GF-D8 (cell line): Measurements from ENCODE around the gene GALNT8.
"Not testable (repeated sequence)": the region's sequence is repeated elsewhere in the genome, so short reads cannot be mapped to it uniquely, and the experiment has no call there.

Experiments used
- DNase-seq: peaks from one replicate; lab custom pipeline; 2025; lab: John Stamatoyannopoulos, UW

The GALNT8 gene

DNA sequence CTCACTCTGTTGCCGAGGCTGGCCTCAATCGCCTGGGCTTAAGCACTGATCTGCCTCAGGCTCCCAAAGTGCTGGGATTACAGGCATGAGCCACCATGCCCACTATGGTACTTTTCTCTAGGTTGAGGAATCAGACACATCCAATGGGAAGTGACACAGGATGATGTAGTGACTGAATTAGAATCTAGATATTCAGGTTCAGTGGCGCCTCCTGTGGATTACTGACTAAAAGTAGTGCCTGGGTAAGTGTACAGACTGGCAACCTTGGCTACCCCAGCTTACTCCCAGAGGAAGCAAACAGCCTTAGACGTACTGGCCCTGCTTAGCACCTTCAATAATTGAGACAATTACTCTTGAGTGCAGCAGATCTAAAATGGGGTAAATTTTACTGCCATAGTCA lies 22.8 kb downstream of the GALNT8 start:
- no peak for DNase-seq

- DNase-seq = no peak
These were observed 24.5 kb downstream of the GALNT8 start for GRCh38 chr12:4744709-4745108.

DNA sequence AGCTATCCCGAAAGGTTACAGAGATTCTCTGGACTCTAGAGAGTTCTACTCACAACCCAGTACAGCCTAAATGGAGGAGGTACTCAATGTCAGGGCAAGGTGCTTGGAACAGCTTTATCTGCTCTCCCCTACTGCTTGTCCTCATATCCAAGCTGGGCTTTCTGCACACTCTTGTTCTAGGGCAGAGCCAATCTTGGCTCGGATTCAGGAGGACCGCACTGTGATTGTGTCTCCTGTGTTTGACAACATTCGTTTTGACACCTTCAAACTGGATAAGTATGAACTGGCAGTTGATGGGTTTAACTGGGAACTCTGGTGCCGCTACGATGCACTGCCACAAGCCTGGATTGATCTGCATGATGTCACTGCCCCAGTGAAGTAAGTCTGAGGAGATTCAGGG lies 25.0 kb downstream of the GALNT8 start:
- DNase-seq = no peak

GRCh38 chr12:4751654-4752053 lies 31.5 kb downstream of the GALNT8 start:
- not testable (repeated sequence) for DNase-seq

DNA sequence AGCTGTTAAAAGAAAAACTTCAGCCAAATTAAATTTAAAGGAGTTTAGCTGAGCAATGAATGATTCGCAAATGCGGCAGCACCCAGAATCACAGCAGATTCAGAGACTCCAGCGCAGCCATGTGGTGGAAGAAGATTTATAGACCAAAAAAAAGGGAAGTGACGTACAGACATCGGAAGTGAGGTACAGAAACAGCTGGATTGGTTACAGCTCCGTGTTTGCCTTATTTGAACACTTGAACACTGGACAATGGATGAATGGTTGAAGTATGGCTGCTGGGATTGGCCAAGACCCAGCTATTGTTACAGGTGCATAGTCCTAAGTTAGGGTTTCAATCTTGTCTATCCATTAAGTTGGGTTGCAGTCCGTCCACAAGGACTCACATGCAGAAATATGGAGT lies 42.6 kb downstream of the GALNT8 start:
- DNase-seq = no peak

DNA sequence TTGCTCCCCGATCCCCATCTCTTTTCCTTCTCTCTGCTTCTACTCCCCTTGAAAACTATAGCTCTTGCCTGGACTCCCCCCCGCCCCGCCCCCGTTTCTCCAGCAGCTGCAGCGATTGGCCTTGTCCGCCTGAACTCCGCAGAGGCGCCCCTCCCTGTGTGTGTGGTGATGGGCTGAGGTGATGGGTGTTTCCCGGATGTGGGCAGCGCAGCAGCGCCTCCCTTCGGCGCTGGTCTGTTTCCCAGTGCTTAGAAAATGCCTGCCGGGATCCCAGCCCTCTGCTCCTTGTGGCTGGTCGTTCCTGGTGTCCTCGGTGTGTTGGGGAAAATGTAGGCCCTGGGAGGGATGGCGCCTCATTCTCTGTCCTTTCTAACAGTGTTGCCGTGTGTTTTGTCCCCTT lies 43.3 kb downstream of the GALNT8 start:
- DNase-seq = no peak

GRCh38 chr12:4766445-4766844 lies 46.2 kb downstream of the GALNT8 start:
- DNase-seq = no peak

GRCh38 chr12:4767186-4767585 lies 47.0 kb downstream of the GALNT8 start:
- DNase-seq = no peak

DNA sequence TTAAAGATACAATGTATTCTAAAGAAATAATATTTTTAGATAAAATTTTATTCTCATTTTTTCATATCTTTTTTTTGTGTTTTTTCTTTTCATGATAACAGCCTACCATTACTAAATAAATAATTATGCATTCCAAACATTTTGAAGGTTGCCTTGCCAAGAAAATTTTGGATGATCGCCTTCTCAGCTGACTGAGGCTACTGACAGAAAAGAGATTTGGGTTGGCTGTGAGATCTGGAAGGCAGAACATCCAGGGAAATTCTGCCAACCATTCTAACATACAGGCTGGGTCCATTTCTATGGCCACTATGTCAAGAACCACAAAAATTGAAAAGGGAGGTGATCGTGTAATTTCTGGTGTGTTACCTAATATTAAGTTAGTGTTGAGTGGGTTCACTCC lies 48.1 kb downstream of the GALNT8 start:
- DNase-seq = no peak

DNA sequence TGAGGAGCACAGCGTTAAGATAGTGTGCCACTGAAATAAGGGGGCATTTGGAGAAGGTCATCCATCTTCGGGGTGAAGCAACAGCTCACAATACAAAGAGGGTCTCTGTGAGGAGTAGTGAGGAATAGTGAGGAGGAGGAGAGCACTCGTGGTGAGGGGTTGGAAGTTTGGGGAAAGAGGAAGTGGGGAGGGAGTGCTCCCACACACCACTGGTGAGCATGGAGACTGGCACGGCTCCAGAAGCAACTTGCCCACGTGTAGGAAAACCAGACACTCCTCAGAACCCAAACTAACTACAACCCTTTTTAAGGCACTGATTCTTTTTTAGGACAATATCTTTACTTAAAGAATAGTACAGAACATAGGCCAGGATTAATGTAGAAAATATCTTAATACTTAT lies 48.9 kb downstream of the GALNT8 start:
- no peak for DNase-seq

DNA sequence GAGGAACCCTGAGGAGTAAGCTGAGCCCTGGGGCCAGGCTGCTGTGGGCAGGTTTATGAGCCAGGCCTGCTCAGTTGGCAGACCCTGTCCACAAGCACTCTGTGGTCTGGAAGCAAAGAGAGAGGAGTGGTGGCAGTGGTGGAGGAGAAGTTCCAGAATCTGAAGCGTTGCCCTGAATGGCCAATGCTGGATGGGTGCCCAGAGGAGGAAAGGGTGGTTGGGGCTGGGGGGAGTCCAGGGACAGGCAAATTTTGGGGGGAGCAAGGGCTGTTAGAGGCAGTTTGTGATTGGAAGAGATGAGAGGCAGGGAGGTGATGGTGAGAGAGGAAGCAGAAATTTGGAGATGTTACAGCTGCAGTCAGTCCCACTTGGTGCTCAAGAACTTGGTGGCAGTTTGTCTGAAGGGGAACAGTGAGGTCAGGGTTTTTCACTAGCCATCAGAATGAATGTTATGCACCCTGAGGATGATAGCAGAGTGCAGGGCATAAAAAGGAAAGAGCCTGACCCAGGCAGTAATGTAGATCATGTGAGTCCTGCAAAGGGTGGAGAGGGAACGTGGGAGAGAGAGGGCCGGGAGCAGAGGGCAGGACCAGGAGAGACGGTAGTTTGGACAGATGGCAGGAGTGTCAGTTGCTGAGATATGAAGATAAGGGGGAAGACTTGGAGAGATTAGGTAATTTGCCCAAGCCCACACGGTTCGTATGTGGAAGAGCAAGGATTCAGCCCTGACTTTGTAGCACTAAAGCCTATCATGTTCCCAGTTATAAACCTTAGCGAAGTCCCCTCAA lies 51.2 kb downstream of the GALNT8 start:
- DNase-seq = no peak

DNA sequence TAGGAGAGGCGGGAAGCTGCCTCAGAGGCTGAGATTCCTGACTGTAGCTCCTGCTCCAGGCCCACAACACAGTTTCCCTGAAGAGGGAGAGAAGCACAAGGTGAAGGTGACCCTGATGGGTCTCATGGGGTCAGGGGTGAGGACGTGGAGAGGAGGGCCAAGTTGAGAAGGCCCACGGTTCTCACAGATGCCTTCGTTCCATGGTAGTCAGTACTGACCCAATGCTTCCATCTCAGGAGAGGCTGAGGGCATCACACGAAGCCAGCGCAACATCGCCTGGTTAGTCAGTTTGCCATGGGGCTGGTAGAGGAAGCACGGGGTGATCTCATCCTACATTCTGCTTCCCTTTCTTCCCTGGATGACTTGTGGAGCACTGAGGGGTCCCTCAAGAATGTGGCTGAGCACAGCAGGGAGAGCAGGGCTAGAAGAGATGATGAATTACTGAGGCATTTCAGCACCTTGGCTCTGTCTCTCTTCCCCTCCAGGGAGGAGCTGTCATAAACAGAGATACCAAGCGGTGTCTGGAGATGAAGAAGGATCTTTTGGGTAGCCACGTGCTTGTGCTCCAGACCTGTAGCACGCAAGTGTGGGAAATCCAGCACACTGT lies 51.9 kb downstream of the GALNT8 start:
- no peak for DNase-seq

GRCh38 chr12:4775936-4776335 lies 55.7 kb downstream of the GALNT8 start:
- no peak for DNase-seq

DNA sequence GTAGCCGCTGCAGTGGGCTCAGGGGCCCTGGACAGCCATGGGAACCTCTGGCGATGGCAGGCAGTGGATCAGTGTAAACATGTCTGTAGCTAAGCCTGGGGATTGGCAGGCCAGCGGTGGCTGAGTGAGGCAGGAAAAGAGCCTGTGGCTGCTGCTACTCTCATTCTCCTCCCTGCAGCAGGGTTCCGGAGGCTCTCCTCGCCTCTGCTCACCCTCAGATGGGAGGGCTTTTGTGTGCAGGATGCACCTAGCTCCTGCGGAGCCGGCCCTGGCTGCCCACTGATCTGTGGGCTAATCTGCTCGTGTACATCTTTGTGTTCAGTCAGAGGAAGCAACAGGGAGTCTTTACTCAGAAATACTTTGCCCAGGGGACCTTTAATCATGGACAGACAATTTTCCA lies 59.5 kb downstream of the GALNT8 start:
- DNase-seq = no peak

- no peak for DNase-seq
These were observed 60.7 kb downstream of the GALNT8 start for GRCh38 chr12:4780641-4781611.

DNA sequence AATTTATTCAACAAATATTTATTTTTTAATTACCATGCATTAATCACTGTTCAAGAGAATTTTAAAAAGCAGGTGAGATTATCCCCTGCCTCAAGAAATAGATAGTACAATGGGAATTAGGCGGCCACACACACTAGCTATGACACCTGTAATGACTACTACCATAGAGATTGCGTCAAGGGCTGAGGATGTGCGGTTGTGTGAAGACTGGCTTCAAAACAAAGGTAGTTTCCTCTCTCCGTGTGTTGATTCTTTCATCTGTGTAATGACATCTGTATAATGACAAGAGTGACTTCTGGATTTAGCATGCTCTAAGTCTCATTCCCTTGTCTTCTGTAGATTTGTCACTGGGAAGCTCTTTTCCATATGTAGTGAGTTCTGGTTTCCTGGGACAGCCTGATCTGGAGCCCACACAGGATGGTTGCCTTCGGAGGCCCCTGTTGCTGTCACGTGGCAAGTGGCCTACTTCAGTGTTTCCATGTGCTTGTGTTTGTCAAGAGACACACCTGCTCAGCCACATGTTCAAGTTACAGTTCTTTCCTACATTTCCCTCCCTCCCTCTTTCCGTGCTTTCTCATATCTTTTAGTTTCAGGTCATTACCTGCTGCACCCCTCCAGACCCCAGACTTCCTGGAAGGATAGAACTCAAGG lies 64.3 kb downstream of the GALNT8 start:
- no peak for DNase-seq

- no peak for DNase-seq
These were observed 66.6 kb downstream of the GALNT8 start for GRCh38 chr12:4786795-4787194.

DNA sequence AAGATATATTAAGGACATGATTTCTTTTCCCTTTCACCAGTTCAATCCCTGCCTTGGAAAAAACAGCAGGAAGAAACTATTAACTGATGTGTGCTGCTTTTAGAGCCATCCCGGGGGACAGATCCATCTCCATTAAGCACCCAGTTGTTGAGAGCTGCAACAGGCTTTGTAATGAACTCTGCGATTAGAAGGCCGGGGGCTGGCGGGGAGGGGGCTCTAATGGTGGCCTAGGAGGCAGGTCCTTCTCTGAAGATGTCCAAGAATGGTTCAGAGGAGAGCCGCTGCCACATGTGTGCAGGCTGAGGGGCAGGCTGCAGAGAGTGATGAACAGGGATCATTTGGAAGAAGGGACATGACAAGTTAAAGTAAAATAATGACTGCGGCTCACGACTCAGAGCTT lies 67.8 kb downstream of the GALNT8 start:
- DNase-seq = no peak

DNA sequence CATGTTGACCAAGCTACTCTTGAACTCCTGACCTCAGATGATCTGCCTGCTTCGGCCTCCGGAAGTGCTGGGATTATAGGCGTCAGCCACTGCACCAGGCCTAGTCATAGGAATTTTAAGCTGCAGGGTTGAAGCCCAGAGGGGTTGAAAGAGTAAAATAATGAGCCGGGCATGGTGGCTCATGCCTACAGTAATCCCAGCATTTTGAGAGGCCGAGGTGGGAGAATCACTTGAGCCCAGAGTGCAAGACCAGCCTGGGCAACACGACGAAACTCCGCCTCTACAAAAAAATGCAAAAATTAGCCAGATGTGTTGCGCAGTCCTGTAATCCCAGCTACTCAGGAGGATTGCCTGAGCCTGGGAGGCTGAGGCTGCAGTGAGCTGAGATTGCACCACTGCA lies 69.6 kb downstream of the GALNT8 start:
- no peak for DNase-seq

GRCh38 chr12:4791497-4791896 lies 71.3 kb downstream of the GALNT8 start:
- DNase-seq = no peak

- DNase-seq = no peak
These were observed 74.3 kb downstream of the GALNT8 start for GRCh38 chr12:4794491-4794890.

DNA sequence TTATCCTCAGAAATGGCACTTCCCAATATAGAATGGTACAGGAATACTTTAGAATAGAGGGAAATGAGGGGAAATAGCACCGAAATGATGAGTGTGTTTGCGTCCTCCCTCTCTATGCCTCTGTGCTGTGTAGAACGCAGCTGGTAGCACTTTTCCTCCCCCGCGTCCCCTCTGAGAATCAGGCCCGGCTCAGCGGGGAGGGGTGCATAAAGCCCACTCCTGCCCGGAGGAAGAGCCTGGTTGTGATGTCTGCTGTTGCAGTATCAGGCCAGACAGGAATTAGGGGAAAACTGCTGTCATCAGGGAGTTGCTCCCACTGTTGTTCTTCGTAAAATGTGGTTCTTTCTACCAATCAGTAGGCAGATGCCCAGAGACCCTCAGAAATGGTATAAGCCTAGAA lies 76.0 kb downstream of the GALNT8 start:
- DNase-seq = no peak
